Naive thymus-derived CD4-positive, alpha-beta T cell (primary cell): Measurements from ENCODE around the gene ZEB1. TPM values are rescaled to one million over a fixed set of nuclear protein-coding genes. Genes with fewer than 3 reads are reported as not detected.
"Not testable (repeated sequence)": the region's sequence is repeated elsewhere in the genome, so short reads cannot be mapped to it uniquely, and the experiment has no call there.

Experiments used
- ATAC-seq: fragments of 150-1000 bp; cut with Tn5 transposase; 2 replicates; pipeline ENCODE4 v1.10.0; 2021; ENCODE audit warnings: mild to moderate bottlenecking, moderate library complexity
- CTCF ChIA-PET: fragments of 350-600 bp; sonication (Branson Sonifier 250); formaldehyde crosslinking; loops from one replicate; lab custom pipeline; 2021; ENCODE audit warnings: antibody characterized with exemption; lab: Charles Lee
- POLR2A ChIA-PET: fragments of 350-600 bp; sonication (Branson Sonifier 250); formaldehyde crosslinking; loops from one replicate; lab custom pipeline; 2021; ENCODE audit warnings: antibody characterized with exemption, inconsistent platforms; lab: Charles Lee
- DNase-seq, 9 donors: peaks; one replicate each; pipeline versions ENCODE4 v3.0.0 to v3.0.0-alpha.2; 2020 to 2022; ENCODE audit warnings: mixed read lengths in 1 of 9
- H3K27ac ChIP-seq: one replicate; pipeline ENCODE4 v1.7.0; 2013; ENCODE audit warnings: mild to moderate bottlenecking, low read depth, low read length, moderate library complexity
- H3K27me3 ChIP-seq, 2 donors: one replicate each; pipeline ENCODE4 v1.7.0; 2013; ENCODE audit warnings: low read length in 2 of 2, mild to moderate bottlenecking in 2 of 2, moderate library complexity in 2 of 2; ENCODE audit not compliant: control insufficient read depth in 2 of 2, insufficient read depth in 2 of 2
- H3K36me3 ChIP-seq, 3 experiments: 1 replicate in 2 of 3; 2 replicates in 1 of 3; pipeline ENCODE4 v1.7.0; 2013; ENCODE audit warnings: low read length in 3 of 3, mild to moderate bottlenecking in 3 of 3, moderate library complexity in 1 of 3; ENCODE audit not compliant: insufficient read depth in 3 of 3, control insufficient read depth in 2 of 3
- H3K4me1 ChIP-seq, 2 donors: one replicate each; pipeline ENCODE4 v1.7.0; 2013; ENCODE audit warnings: low read length in 2 of 2, mild to moderate bottlenecking in 2 of 2, moderate library complexity in 1 of 2; ENCODE audit not compliant: control insufficient read depth in 2 of 2, insufficient read depth in 2 of 2
- H3K4me3 ChIP-seq: 2 replicates; pipeline ENCODE4 v1.7.0; 2013; ENCODE audit warnings: mild to moderate bottlenecking, low read length
- H3K9me3 ChIP-seq, 3 experiments: 1 replicate in 2 of 3; 2 replicates in 1 of 3; pipeline ENCODE4 v1.7.0; 2013; ENCODE audit warnings: low read length in 3 of 3; ENCODE audit not compliant: control insufficient read depth in 2 of 3
- H3K27ac Mint-ChIP-seq, 9 donors: one replicate each; pipeline ENCODE4 v1.8.0; 2020 to 2022; ENCODE audit warnings: mixed read lengths in 9 of 9, mild to moderate bottlenecking in 8 of 9, moderate library complexity in 5 of 9, inconsistent platforms in 2 of 9
- H3K27me3 Mint-ChIP-seq, 5 donors: one replicate each; pipeline ENCODE4 v1.8.0; 2021 to 2022; ENCODE audit warnings: mixed read lengths in 5 of 5, mild to moderate bottlenecking in 1 of 5
- H3K36me3 Mint-ChIP-seq, 5 donors: one replicate each; pipeline ENCODE4 v1.8.0; 2020 to 2022; ENCODE audit warnings: mixed read lengths in 5 of 5, mild to moderate bottlenecking in 3 of 5, inconsistent platforms in 1 of 5
- H3K4me1 Mint-ChIP-seq, 7 donors: one replicate each; pipeline ENCODE4 v1.8.0; 2020 to 2022; ENCODE audit warnings: mixed read lengths in 7 of 7, mild to moderate bottlenecking in 3 of 7, inconsistent platforms in 1 of 7
- H3K4me3 Mint-ChIP-seq, 10 donors: one replicate each; pipeline ENCODE4 v1.8.0; 2020 to 2022; ENCODE audit warnings: mild to moderate bottlenecking in 10 of 10, mixed read lengths in 10 of 10, moderate library complexity in 6 of 10, inconsistent platforms in 2 of 10
- H3K9me3 Mint-ChIP-seq, 11 donors: one replicate each; pipeline ENCODE4 v1.8.0; 2020 to 2022; ENCODE audit warnings: mixed read lengths in 11 of 11, mild to moderate bottlenecking in 4 of 11, inconsistent platforms in 1 of 11, moderate library complexity in 1 of 11
- intact Hi-C, 2 donors: fragments of 100-400 bp; cut with micrococcal nuclease; formaldehyde crosslinking; loops; one replicate each; pipeline ENCODE4 v1.15.1; 2023
- polyA plus RNA-seq, 2 donors: library from polyadenylated mRNA; unstranded; fragments of 300-500 nt; fragmentation: Illumina TruSeq; gene quantifications; one replicate each; pipeline ENCODE4 v1.2.3, GENCODE V29; 2021
- total RNA-seq, 6 experiments: library from RNA in 5 of 6; stranded (reverse) in 5 of 6; gene quantifications; 1 replicate in 5 of 6; 2 replicates in 1 of 6; pipeline ENCODE4 v1.2.3 and lab custom pipeline; 2021 to 2026

The ZEB1 gene
- total and polyA plus RNA-seq, 7 experiments from 2014 or later: 37.4 to 126 (median 77.5) TPM

DNA sequence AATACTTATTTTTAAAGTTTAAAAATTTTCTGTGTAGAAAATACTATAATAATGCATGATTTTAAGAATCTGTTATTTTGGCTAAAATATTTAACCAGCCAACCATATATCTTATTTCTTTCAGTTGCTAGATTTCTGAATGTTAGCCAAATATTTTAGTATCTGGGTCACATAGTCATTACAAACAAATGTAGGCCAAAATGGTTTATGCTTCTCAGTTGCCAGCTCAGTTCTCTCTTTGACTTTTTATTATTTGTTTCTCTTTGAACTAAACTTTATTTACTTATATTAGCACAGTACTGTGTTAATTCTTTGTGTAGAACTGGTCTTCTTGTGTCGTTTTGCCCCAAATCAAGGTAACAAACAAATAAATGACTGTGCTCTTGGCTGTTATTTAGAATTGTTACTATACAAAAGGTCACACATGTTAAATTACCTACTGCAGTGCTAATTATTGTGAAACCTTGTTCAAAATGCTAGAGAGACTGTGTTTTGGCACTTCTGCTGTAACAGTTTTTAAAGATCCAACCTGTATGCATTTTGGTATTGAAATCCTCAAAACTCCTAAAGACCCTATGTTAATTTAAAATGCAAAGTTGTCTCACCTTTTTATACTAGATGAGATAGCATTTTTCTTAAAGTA, 39.8 kb downstream of the ZEB1 start:
- no peaks in the 10 kb centered on the region for H3K27me3 Mint-ChIP-seq
- no peak overlapping the region for H3K4me3 Mint-ChIP-seq
- no peaks in the 10 kb centered on the region for H3K9me3 ChIP-seq
- H3K36me3 ChIP-seq: peaks cover 0 to 16% (median 0%) of the 10 kb centered on the region in 3 experiments
- peaks cover 15 to 59% (median 56%) of the 10 kb centered on the region in 7 donors for H3K4me1 Mint-ChIP-seq
- H3K9me3 Mint-ChIP-seq: peaks cover 0 to 5% (median 2%) of the 10 kb centered on the region in 11 donors
- CTCF ChIA-PET: interaction anchor here (0.6 kb wide), 1 partner anchor 9 kb away, joined by 4 read pairs; no protein-coding TSS in a partner anchor
- no peak for ATAC-seq
- intact Hi-C loops: loop anchor here in 1 of 2 donors (10.0 kb wide), 1 partner anchor 346 kb away; no protein-coding TSS in a partner anchor
- peaks cover 4 to 33% (median 20%) of the 10 kb centered on the region in 5 donors for H3K36me3 Mint-ChIP-seq
- H3K27me3 ChIP-seq: no peaks in the 10 kb centered on the region
- no peak overlapping the region for H3K4me3 ChIP-seq
- no peaks in the 10 kb centered on the region for H3K4me1 ChIP-seq
- POLR2A ChIA-PET: interaction anchor here (1.5 kb wide), 1 partner anchor 12 kb away, joined by 4 read pairs; no protein-coding TSS in a partner anchor
- H3K27ac Mint-ChIP-seq: peak overlapping the region in 2 of 9 donors; percentile 25 to 49
- H3K27ac ChIP-seq: no peak overlapping the region
- DNase-seq: no peak

DNA sequence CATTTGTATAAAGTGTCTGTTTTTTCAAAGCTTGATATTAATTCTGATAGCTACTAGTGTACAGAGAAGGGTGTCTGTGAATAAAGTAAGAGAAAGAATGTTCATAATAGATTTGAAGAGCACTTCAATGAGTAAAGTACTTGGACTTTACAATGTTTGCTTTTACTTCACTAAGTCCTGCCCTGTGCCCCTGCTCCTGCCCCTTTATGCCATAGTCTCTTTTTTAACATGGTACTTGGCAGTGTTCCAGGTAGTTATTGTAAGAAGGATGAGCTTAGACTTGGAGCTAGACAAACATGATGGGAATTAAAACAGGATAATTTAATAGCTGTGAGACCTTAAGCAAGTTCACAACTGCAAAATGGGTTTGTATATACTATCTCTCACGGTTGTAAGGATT, 41.0 kb downstream of the ZEB1 start:
- no peaks in the 10 kb centered on the region for H3K27me3 ChIP-seq
- H3K27ac ChIP-seq: no peak overlapping the region
- no peaks in the 10 kb centered on the region for H3K9me3 ChIP-seq
- Mint-ChIP-seq H3K36me3 (peaks cover 4 to 36% (median 27%) of the 10 kb centered on the region in 5 donors), H3K27me3 (no peaks in the 10 kb centered on the region), H3K27ac (peak overlapping the region in 2 of 9 donors; percentile 31 to 59), H3K9me3 (peaks cover 0 to 5% (median 2%) of the 10 kb centered on the region in 11 donors), H3K4me1 (peaks cover 13 to 55% (median 52%) of the 10 kb centered on the region in 7 donors), H3K4me3 (no peak overlapping the region)
- DNase-seq (no peak), ATAC-seq (no peak)
- H3K36me3 ChIP-seq: peaks cover 0 to 16% (median 0%) of the 10 kb centered on the region in 3 experiments
- H3K4me1 ChIP-seq: no peaks in the 10 kb centered on the region
- ChIA-PET POLR2A (no interaction called here), CTCF (no interaction called here)
- intact Hi-C loops: loop anchor here in 1 of 2 donors (10.0 kb wide), 1 partner anchor 345 kb away; no protein-coding TSS in a partner anchor
- H3K4me3 ChIP-seq: no peak overlapping the region

DNA sequence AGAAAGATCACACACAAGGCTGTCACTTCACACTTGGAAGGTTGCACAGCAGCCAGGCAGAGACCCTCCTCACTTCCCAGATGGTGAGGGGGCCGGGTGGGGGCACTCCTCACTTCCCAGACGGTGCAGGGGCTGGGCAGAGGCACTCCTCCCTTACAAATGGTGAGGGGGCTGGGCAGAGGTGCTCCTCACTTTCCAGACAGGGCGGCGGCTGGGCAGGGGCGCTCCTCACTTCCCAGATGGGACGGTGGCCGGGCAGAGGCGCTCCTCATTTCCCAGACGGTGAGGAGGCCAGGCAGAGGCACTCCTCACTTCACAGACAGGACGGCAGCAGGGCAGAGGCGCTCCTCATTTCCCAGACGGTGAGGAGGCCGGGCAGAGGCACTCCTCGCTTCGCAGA, 42.5 kb downstream of the ZEB1 start:
- peaks cover 9 to 55% (median 49%) of the 10 kb centered on the region in 7 donors for H3K4me1 Mint-ChIP-seq
- peaks cover 0 to 16% (median 0%) of the 10 kb centered on the region in 3 experiments for H3K36me3 ChIP-seq

DNA sequence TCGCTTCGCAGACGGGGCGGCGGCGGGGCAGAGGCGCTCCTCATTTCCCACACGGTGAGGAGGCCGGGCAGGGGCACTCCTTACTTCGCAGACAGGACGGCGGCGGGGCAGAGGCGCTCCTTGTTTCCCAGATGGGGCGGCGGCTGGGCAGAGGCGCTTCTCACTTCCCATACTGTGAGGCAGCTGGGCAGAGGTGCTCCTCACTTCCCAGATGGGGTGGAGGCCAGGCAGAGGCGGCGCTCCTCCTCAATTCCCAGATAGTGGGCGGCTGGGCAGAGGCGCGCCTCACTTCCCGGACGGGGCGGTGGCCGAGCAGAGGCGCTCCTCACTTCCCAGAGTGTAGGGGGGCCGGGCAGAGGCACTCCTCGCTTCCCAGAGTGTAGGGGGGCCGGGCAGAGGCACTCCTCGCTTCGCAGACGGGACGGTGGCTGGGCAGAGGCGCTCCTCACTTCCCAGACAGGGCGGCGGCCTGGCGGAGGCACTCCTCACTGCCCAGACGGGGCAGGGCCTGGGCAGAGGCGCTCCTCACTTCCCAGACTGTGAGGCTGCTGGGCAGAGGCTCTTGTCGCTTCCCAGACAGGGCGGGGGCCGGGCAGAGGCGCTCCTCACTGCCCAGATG, 43.1 kb downstream of the ZEB1 start:
- no peaks in the 10 kb centered on the region for H3K9me3 ChIP-seq
- intact Hi-C loops: no loop called here
- Mint-ChIP-seq H3K9me3 (peaks cover 0 to 5% (median 2%) of the 10 kb centered on the region in 11 donors), H3K4me3 (no peak overlapping the region), H3K27ac (no peak overlapping the region), H3K4me1 (peaks cover 9 to 55% (median 48%) of the 10 kb centered on the region in 7 donors), H3K27me3 (no peaks in the 10 kb centered on the region), H3K36me3 (peaks cover 4 to 48% (median 30%) of the 10 kb centered on the region in 5 donors)
- peaks cover 0 to 16% (median 0%) of the 10 kb centered on the region in 3 experiments for H3K36me3 ChIP-seq
- ChIA-PET POLR2A (no interaction called here), CTCF (no interaction called here)
- H3K4me1 ChIP-seq: no peaks in the 10 kb centered on the region
- H3K27me3 ChIP-seq: no peaks in the 10 kb centered on the region
- DNase-seq: no peak
- H3K27ac ChIP-seq: no peak overlapping the region
- no peak for ATAC-seq
- no peak overlapping the region for H3K4me3 ChIP-seq

More for the DNA sequence above, 42.5 kb downstream of the ZEB1 start:
- H3K4me3 ChIP-seq, H3K27me3 ChIP-seq, H3K27ac ChIP-seq, H3K4me3 Mint-ChIP-seq, H3K9me3 Mint-ChIP-seq, CTCF ChIA-PET, DNase-seq, H3K27ac Mint-ChIP-seq, H3K27me3 Mint-ChIP-seq, H3K9me3 ChIP-seq, ATAC-seq, H3K4me1 ChIP-seq, intact Hi-C loops, POLR2A ChIA-PET: not testable (repeated sequence)
- H3K36me3 Mint-ChIP-seq: peaks cover 4 to 44% (median 30%) of the 10 kb centered on the region in 5 donors

DNA sequence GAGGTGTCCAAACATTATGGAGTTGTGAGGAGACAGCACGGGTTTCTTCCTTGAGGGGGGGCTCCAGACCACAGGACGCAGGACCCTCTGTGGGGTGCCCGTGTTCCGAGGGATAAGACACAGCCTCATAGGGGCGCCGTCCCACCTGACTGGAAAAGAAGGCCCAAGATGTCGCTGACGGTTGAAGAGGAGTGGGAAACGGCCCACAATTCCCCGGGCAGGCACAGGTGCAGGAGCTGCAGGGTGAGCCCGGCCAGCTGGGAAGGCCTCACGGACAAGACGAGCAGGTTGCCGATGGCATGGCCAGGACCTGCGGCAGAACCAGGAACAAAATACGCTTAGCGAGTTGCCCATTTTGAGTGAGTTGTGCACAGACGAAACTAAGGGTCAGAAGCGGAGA, 44.7 kb downstream of the ZEB1 start:
- ATAC-seq, H3K9me3 Mint-ChIP-seq, H3K27ac ChIP-seq, H3K9me3 ChIP-seq, POLR2A ChIA-PET, H3K27me3 ChIP-seq, H3K4me3 ChIP-seq, intact Hi-C loops, H3K27me3 Mint-ChIP-seq, H3K4me1 ChIP-seq, DNase-seq, CTCF ChIA-PET: not testable (repeated sequence)
- Mint-ChIP-seq H3K4me3 (peak overlapping the region in 1 of 10 donors; percentile 18), H3K27ac (peak overlapping the region in 4 of 9 donors; percentile 38 to 52 (median 46)), H3K36me3 (peaks cover 4 to 48% (median 30%) of the 10 kb centered on the region in 5 donors), H3K4me1 (peaks cover 6 to 50% (median 38%) of the 10 kb centered on the region in 7 donors)
- peaks cover 0 to 16% (median 0%) of the 10 kb centered on the region in 3 experiments for H3K36me3 ChIP-seq

DNA sequence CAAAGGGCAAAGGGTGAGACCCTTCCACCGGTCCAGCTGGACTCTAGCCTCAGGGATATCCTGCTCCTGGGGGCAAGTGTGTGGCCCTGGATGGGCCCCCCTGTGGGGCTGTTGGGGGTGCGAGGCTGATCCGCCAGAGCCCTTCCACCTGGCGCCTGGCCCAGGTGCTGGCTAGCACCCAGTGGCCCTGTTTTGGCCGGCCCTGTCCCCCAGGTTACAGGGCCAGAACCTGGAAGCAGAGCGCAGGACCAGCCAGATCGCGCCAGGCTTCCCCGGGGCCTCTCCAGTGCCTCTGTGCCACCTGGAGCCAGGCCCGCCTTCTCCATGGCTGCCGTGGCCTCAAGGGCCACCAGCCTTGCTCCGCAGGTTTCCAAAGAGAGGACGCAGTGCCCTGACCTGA, 45.2 kb downstream of the ZEB1 start:
- POLR2A ChIA-PET, H3K4me1 ChIP-seq, H3K27me3 ChIP-seq, ATAC-seq, H3K4me3 ChIP-seq, H3K9me3 Mint-ChIP-seq, H3K9me3 ChIP-seq, DNase-seq, intact Hi-C loops, H3K27ac ChIP-seq, H3K27me3 Mint-ChIP-seq, H3K4me3 Mint-ChIP-seq, CTCF ChIA-PET: not testable (repeated sequence)
- H3K27ac Mint-ChIP-seq: peak overlapping the region in 1 of 9 donors; percentile 46
- peaks cover 4 to 49% (median 30%) of the 10 kb centered on the region in 5 donors for H3K36me3 Mint-ChIP-seq
- peaks cover 6 to 48% (median 42%) of the 10 kb centered on the region in 7 donors for H3K4me1 Mint-ChIP-seq
- H3K36me3 ChIP-seq: peaks cover 0 to 16% (median 0%) of the 10 kb centered on the region in 3 experiments
